H9 (cell line): Measurements from ENCODE around the gene SCN8A. TPM values are rescaled to one million over a fixed set of nuclear protein-coding genes. Genes with fewer than 3 reads are reported as not detected.

ENCODE experiments used
- DNase-seq: peaks from one replicate; pipeline ENCODE4 v3.0.0-alpha.2; 2017
- H2AFZ ChIP-seq: one replicate; pipeline ENCODE4 v1.6.1; 2013; ENCODE audit warnings: mild to moderate bottlenecking, low read length, control low read depth, moderate library complexity
- H2AK5ac ChIP-seq: 2 replicates; pipeline ENCODE4 v1.6.1; 2013; ENCODE audit warnings: low read length, control low read depth, mixed read lengths; ENCODE audit not compliant: insufficient read length
- H2BK120ac ChIP-seq: one replicate; pipeline ENCODE4 v1.6.1; 2013; ENCODE audit warnings: low read depth, mild to moderate bottlenecking, low read length, control low read depth, inconsistent platforms; ENCODE audit not compliant: poor library complexity, severe bottlenecking
- H2BK12ac ChIP-seq: 2 replicates; pipeline ENCODE4 v1.6.1; 2013; ENCODE audit warnings: low read length, control low read depth, mixed read lengths, low read depth; ENCODE audit not compliant: insufficient read length
- H2BK15ac ChIP-seq: 2 replicates; pipeline ENCODE4 v1.6.1; 2013; ENCODE audit warnings: low read depth, low read length, control low read depth
- H2BK20ac ChIP-seq: one replicate; pipeline ENCODE4 v1.6.1; 2013; ENCODE audit warnings: low read depth, mild to moderate bottlenecking, low read length, control low read depth, inconsistent platforms; ENCODE audit not compliant: poor library complexity, severe bottlenecking
- H2BK5ac ChIP-seq: 2 replicates; pipeline ENCODE4 v1.6.1; 2013; ENCODE audit warnings: low read length, control low read depth, mixed read lengths; ENCODE audit not compliant: insufficient read length
- H3K14ac ChIP-seq: 2 replicates; pipeline ENCODE4 v1.6.1; 2013; ENCODE audit warnings: low read length, control low read depth; ENCODE audit not compliant: insufficient read depth
- H3K18ac ChIP-seq: 2 replicates; pipeline ENCODE4 v1.6.1; 2013; ENCODE audit warnings: low read depth, mild to moderate bottlenecking, mixed read lengths, low read length, control low read depth; ENCODE audit not compliant: insufficient read length
- H3K23ac ChIP-seq: 2 replicates; pipeline ENCODE4 v1.6.1; 2013; ENCODE audit warnings: low read length, control low read depth, mixed read lengths, low read depth; ENCODE audit not compliant: insufficient read length
- H3K23me2 ChIP-seq: 2 replicates; pipeline ENCODE4 v1.6.1; 2013; ENCODE audit warnings: low read depth, mild to moderate bottlenecking, mixed read lengths, low read length, control low read depth; ENCODE audit not compliant: insufficient read length, poor library complexity, severe bottlenecking
- H3K27ac ChIP-seq: 2 replicates; pipeline ENCODE4 v1.5.1; 2013; ENCODE audit warnings: low read length, control low read depth, mixed read lengths, low read depth; ENCODE audit not compliant: insufficient read length
- H3K27me3 ChIP-seq: 2 replicates; pipeline ENCODE4 v1.6.1; 2013; ENCODE audit warnings: low read length, control low read depth, inconsistent platforms; ENCODE audit not compliant: insufficient read depth
- H3K4ac ChIP-seq: 2 replicates; pipeline ENCODE4 v1.6.1; 2013; ENCODE audit warnings: low read depth, mild to moderate bottlenecking, control low read depth, inconsistent platforms, low read length, moderate library complexity
- H3K4me1 ChIP-seq: 2 replicates; pipeline ENCODE4 v1.6.1; 2013; ENCODE audit warnings: low read length, control low read depth, inconsistent platforms; ENCODE audit not compliant: insufficient read depth
- H3K4me2 ChIP-seq: 2 replicates; pipeline ENCODE4 v1.6.1; 2013; ENCODE audit warnings: low read length, control low read depth, mixed read lengths; ENCODE audit not compliant: insufficient read length, insufficient read depth
- H3K56ac ChIP-seq: 2 replicates; pipeline ENCODE4 v1.6.1; 2013; ENCODE audit warnings: low read depth, mild to moderate bottlenecking, mixed read lengths, low read length, control low read depth; ENCODE audit not compliant: insufficient read length
- H3K79me1 ChIP-seq: 2 replicates; pipeline ENCODE4 v1.6.1; 2013; ENCODE audit warnings: low read depth, mild to moderate bottlenecking, moderate library complexity, low read length, control low read depth, inconsistent platforms; ENCODE audit not compliant: insufficient read depth, poor library complexity, severe bottlenecking
- H3K79me2 ChIP-seq: 2 replicates; pipeline ENCODE4 v1.6.1; 2013; ENCODE audit warnings: low read length, control low read depth, inconsistent platforms; ENCODE audit not compliant: insufficient read depth
- H3K9ac ChIP-seq: 2 replicates; pipeline ENCODE4 v1.6.1; 2013; ENCODE audit warnings: low read length, control low read depth, mixed read lengths; ENCODE audit not compliant: insufficient read length; ENCODE audit errors: extremely low read depth
- H3K9me3 ChIP-seq: one replicate; pipeline ENCODE4 v1.6.1; 2013; ENCODE audit warnings: low read depth, low read length, inconsistent platforms; ENCODE audit not compliant: control insufficient read depth
- H3T11ph ChIP-seq: one replicate; pipeline ENCODE4 v1.6.1; 2013; ENCODE audit warnings: mild to moderate bottlenecking, low read length, control low read depth, inconsistent platforms
- H4K20me1 ChIP-seq: one replicate; pipeline ENCODE4 v1.6.1; 2013; ENCODE audit not compliant: control insufficient read depth, insufficient read length, insufficient read depth
- H4K5ac ChIP-seq: 2 replicates; pipeline ENCODE4 v1.6.1; 2013; ENCODE audit warnings: low read depth, mild to moderate bottlenecking, mixed read lengths, low read length, control low read depth; ENCODE audit not compliant: insufficient read length
- H4K8ac ChIP-seq: replicated peaks from 2 replicates; pipeline ENCODE4 v1.6.1; 2013; ENCODE audit warnings: low read length, control low read depth, mixed read lengths, low read depth; ENCODE audit not compliant: insufficient read length
- H4K91ac ChIP-seq: 2 replicates; pipeline ENCODE4 v1.6.1; 2013; ENCODE audit warnings: low read depth, mild to moderate bottlenecking, moderate library complexity, mixed read lengths, low read length, control low read depth; ENCODE audit not compliant: insufficient read length
- H3K27ac Mint-ChIP-seq, 3 experiments: 2 replicates in 2 of 3; 3 replicates in 1 of 3; pipeline ENCODE4 v1.8.0; 2020 to 2021; ENCODE audit warnings: mixed read lengths in 3 of 3, mild to moderate bottlenecking in 1 of 3, moderate library complexity in 1 of 3
- H3K27me3 Mint-ChIP-seq: 2 replicates; pipeline ENCODE4 v1.8.0; 2021; ENCODE audit warnings: low read depth, mild to moderate bottlenecking, moderate library complexity, mixed read lengths
- H3K36me3 Mint-ChIP-seq, 3 experiments: 2 replicates in 2 of 3; 3 replicates in 1 of 3; pipeline ENCODE4 v1.8.0; 2020 to 2021; ENCODE audit warnings: low read depth in 3 of 3, mixed read lengths in 3 of 3; ENCODE audit not compliant: insufficient read depth in 1 of 3
- H3K4me1 Mint-ChIP-seq, 2 experiments: 2 replicates each; pipeline ENCODE4 v1.8.0; 2020; ENCODE audit warnings: mixed read lengths in 2 of 2
- H3K4me3 Mint-ChIP-seq, 2 experiments: 2 replicates in 1 of 2; 3 replicates in 1 of 2; pipeline ENCODE4 v1.8.0; 2020 to 2021; ENCODE audit warnings: mild to moderate bottlenecking in 2 of 2, mixed read lengths in 2 of 2, moderate library complexity in 1 of 2
- H3K9me3 Mint-ChIP-seq, 2 experiments: 2 replicates in 1 of 2; 3 replicates in 1 of 2; pipeline ENCODE4 v1.8.0; 2020; ENCODE audit warnings: mild to moderate bottlenecking in 2 of 2, mixed read lengths in 2 of 2, moderate library complexity in 1 of 2
- WGBS: extraction: QIAGEN DNeasy Blood & Tissue Kit; methylation state at CpG from one replicate; pipeline ENCODE4 v1.1.7; 2013; ENCODE audit warnings: missing lambda C conversion rate, low lambda C conversion rate, mixed read lengths; ENCODE audit not compliant: insufficient read length; ENCODE audit errors: extremely low coverage; 5-methylcytosine and 5-hydroxymethylcytosine counted together
- total RNA-seq: library from RNA; stranded (reverse); gene quantifications from 2 replicates; pipeline ENCODE4 v1.2.1, GENCODE V29; 2021
- TF ChIP-seq, protein P1 (sequence below): fragments of 200-600 bp; sonication (generic); conservative IDR thresholded peaks from 3 replicates; pipeline ENCODE4 v1.8.0; 2021; ENCODE audit warnings: antibody characterized with exemption, mild to moderate bottlenecking

The SCN8A gene
- total RNA-seq, 1 experiment from 2014 or later = 15.2 TPM

DNA sequence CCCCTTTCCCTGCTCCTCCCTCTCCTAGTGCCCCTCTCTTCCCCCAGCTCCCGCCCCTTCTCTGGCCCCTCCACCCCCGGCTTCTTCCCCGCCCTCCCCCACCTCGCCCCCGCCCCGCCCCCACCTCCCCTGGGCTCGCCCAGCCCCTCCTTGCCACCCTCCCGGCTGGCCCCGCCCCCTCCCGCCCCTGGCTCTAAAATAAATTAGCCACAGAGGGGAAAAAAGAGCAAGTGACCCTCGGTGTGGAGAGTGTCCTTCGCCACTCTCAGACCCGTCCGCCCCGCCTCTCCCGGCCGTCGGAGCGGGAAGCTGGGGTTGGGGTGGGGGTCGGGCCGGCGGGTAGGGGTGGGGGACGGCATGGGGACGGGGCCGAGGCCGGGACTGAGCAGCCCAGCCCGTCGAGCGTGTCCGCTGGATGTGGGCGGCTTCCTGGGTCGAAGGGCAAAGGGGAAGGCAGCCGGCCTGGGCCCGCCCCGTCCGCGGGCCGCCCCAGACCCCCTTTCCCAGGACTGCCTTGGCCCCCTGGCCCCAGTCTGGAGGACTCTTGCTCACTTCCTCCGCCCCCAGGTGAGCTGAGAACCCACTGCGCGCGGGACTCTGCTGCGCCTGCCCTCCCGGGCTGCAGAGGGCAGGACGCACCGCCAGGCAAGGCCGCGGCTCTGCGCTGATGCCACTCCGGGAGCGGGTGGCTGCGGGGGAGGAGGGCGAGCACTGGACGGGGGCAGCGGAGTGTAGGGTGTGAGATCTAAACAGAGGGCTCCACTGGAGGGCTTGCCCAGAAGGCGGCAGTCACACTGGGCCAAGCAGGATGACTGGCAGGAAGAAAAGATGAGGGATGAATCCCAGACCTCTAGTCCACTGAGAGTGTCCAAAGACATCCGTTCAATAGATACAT, 258.1 kb downstream of the SCN8A start:
- Histone ChIP-seq H3K23me2 (peaks cover 20% of the 10 kb centered on the region), H3K56ac (no peak overlapping the region), H3K9me3 (no peaks in the 10 kb centered on the region), H3K9ac (no peak overlapping the region), H4K5ac (no peak overlapping the region), H3K14ac (0 out of 2 replicates have a peak overlapping the region, but pooled peaks have one; percentile 9), H3K18ac (no peak overlapping the region), H3K4me2 (peak overlapping the region; percentile 23), H4K20me1 (no peaks in the 10 kb centered on the region), H2BK120ac (no peak overlapping the region), H2BK5ac (no peak overlapping the region), H3K23ac (no peak overlapping the region), H3K27ac (no peak overlapping the region), H2AFZ (no peak overlapping the region), H2BK12ac (no peak overlapping the region), H2AK5ac (no peak overlapping the region), H4K8ac (no peak overlapping the region), H3K4me1 (no peaks in the 10 kb centered on the region; the same call in 1 of the 2 replicates), H3K4ac (no peak overlapping the region), H4K91ac (no peak overlapping the region), H2BK20ac (no peak overlapping the region), H3K79me2 (no peaks in the 10 kb centered on the region), H3K27me3 (peaks cover 25% of the 10 kb centered on the region; the same call in 1 of the 2 replicates), H3K79me1 (no peaks in the 10 kb centered on the region), H3T11ph (no peak overlapping the region), H2BK15ac (no peak overlapping the region)
- Mint-ChIP-seq H3K27me3 (peaks cover 67% of the 10 kb centered on the region), H3K36me3 (peaks cover 0 to 9% (median 8%) of the 10 kb centered on the region in 3 experiments; a peak in 4 of 7 replicates), H3K27ac (no peak overlapping the region), H3K4me1 (peaks cover 47 to 66% of the 10 kb centered on the region in 2 experiments), H3K4me3 (peak overlapping the region; percentile 57 to 76), H3K9me3 (no peaks in the 10 kb centered on the region)
- peak; percentile 79 for DNase-seq
- no CpG with 5 or more reads among the region's 57 CpGs for WGBS
- TF ChIP-seq, protein P1, sequence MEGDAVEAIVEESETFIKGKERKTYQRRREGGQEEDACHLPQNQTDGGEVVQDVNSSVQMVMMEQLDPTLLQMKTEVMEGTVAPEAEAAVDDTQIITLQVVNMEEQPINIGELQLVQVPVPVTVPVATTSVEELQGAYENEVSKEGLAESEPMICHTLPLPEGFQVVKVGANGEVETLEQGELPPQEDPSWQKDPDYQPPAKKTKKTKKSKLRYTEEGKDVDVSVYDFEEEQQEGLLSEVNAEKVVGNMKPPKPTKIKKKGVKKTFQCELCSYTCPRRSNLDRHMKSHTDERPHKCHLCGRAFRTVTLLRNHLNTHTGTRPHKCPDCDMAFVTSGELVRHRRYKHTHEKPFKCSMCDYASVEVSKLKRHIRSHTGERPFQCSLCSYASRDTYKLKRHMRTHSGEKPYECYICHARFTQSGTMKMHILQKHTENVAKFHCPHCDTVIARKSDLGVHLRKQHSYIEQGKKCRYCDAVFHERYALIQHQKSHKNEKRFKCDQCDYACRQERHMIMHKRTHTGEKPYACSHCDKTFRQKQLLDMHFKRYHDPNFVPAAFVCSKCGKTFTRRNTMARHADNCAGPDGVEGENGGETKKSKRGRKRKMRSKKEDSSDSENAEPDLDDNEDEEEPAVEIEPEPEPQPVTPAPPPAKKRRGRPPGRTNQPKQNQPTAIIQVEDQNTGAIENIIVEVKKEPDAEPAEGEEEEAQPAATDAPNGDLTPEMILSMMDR = peak; percentile 41; the same call in 2 of the 3 replicates
